ENCODE results near the gene BRINP3.

BRINP3 gene

GRCh38 chr1:190429932-190430331 lies 47.7 kb downstream of the BRINP3 start:
- no peaks in the 10 kb centered on the region for H3K4me1 ChIP-seq (ENCODE audit: insufficient read depth, low read length)
- no peak overlapping the region for H2AFZ ChIP-seq (ENCODE audit: low read depth, low read length)
- H3K4me3 ChIP-seq (ENCODE audit: low read length) = no peak overlapping the region
- H3K27me3 ChIP-seq (ENCODE audit: insufficient read depth, low read length) = no peaks in the 10 kb centered on the region
- no peaks in the 10 kb centered on the region for H3K36me3 ChIP-seq (ENCODE audit: insufficient read depth, low read length)
- no peaks in the 10 kb centered on the region for H3K9me3 ChIP-seq (ENCODE audit: low read length)

GRCh38 chr1:190429141-190429540 lies 48.5 kb downstream of the BRINP3 start:
- no peaks in the 10 kb centered on the region for H3K4me1 ChIP-seq (ENCODE audit: insufficient read depth, low read length)
- no peaks in the 10 kb centered on the region for H3K27me3 ChIP-seq (ENCODE audit: insufficient read depth, low read length)
- no peak overlapping the region for H2AFZ ChIP-seq (ENCODE audit: low read depth, low read length)
- no peak overlapping the region for H3K4me3 ChIP-seq (ENCODE audit: low read length)
- no peaks in the 10 kb centered on the region for H3K36me3 ChIP-seq (ENCODE audit: insufficient read depth, low read length)
- H3K9me3 ChIP-seq (ENCODE audit: low read length) = no peaks in the 10 kb centered on the region

- H3K9me3 ChIP-seq (ENCODE audit: low read length) = no peaks in the 10 kb centered on the region
- H3K4me1 ChIP-seq (ENCODE audit: insufficient read depth, low read length) = no peaks in the 10 kb centered on the region
- H3K27me3 ChIP-seq (ENCODE audit: insufficient read depth, low read length) = no peaks in the 10 kb centered on the region
- no peaks in the 10 kb centered on the region for H3K36me3 ChIP-seq (ENCODE audit: insufficient read depth, low read length)
- H3K4me3 ChIP-seq (ENCODE audit: low read length) = no peak overlapping the region
- H2AFZ ChIP-seq (ENCODE audit: low read depth, low read length) = no peak overlapping the region
Observed at GRCh38 chr1:190416239-190416638, 61.4 kb downstream of the BRINP3 start.

GRCh38 chr1:190413142-190413541 lies 64.5 kb downstream of the BRINP3 start:
- no peak overlapping the region for H2AFZ ChIP-seq (ENCODE audit: low read depth, low read length)
- H3K36me3 ChIP-seq (ENCODE audit: insufficient read depth, low read length) = no peaks in the 10 kb centered on the region
- H3K27me3 ChIP-seq (ENCODE audit: insufficient read depth, low read length) = no peaks in the 10 kb centered on the region
- no peak overlapping the region for H3K4me3 ChIP-seq (ENCODE audit: low read length)
- no peaks in the 10 kb centered on the region for H3K4me1 ChIP-seq (ENCODE audit: insufficient read depth, low read length)
- no peaks in the 10 kb centered on the region for H3K9me3 ChIP-seq (ENCODE audit: low read length)

- no peaks in the 10 kb centered on the region for H3K36me3 ChIP-seq (ENCODE audit: insufficient read depth, low read length)
Observed at GRCh38 chr1:190403402-190403801, 74.3 kb downstream of the BRINP3 start.

GRCh38 chr1:190399233-190399632 lies 78.4 kb downstream of the BRINP3 start:
- H3K9me3 ChIP-seq (ENCODE audit: low read length) = no peaks in the 10 kb centered on the region
- H3K27me3 ChIP-seq (ENCODE audit: insufficient read depth, low read length) = no peaks in the 10 kb centered on the region
- H3K4me1 ChIP-seq (ENCODE audit: insufficient read depth, low read length) = no peaks in the 10 kb centered on the region
- H2AFZ ChIP-seq (ENCODE audit: low read depth, low read length) = no peak overlapping the region
- H3K4me3 ChIP-seq (ENCODE audit: low read length) = no peak overlapping the region
- no peaks in the 10 kb centered on the region for H3K36me3 ChIP-seq (ENCODE audit: insufficient read depth, low read length)

More at GRCh38 chr1:190403402-190403801, 74.3 kb downstream of the BRINP3 start:
- Histone ChIP-seq H3K9me3 (ENCODE audit: low read length) (no peaks in the 10 kb centered on the region), H2AFZ (ENCODE audit: low read depth, low read length) (no peak overlapping the region), H3K4me1 (ENCODE audit: insufficient read depth, low read length) (no peaks in the 10 kb centered on the region), H3K4me3 (ENCODE audit: low read length) (no peak overlapping the region), H3K27me3 (ENCODE audit: insufficient read depth, low read length) (no peaks in the 10 kb centered on the region)

GRCh38 chr1:190391582-190391981 lies 86.1 kb downstream of the BRINP3 start:
- Histone ChIP-seq H3K9me3 (ENCODE audit: low read length) (no peaks in the 10 kb centered on the region), H3K27me3 (ENCODE audit: insufficient read depth, low read length) (no peaks in the 10 kb centered on the region), H3K36me3 (ENCODE audit: insufficient read depth, low read length) (no peaks in the 10 kb centered on the region), H3K4me1 (ENCODE audit: insufficient read depth, low read length) (no peaks in the 10 kb centered on the region), H2AFZ (ENCODE audit: low read depth, low read length) (no peak overlapping the region), H3K4me3 (ENCODE audit: low read length) (no peak overlapping the region)

GRCh38 chr1:190377991-190378390 lies 99.7 kb downstream of the BRINP3 start:
- H3K36me3 ChIP-seq (ENCODE audit: insufficient read depth, low read length) = no peaks in the 10 kb centered on the region
- H2AFZ ChIP-seq (ENCODE audit: low read depth, low read length) = no peak overlapping the region
- no peak overlapping the region for H3K4me3 ChIP-seq (ENCODE audit: low read length)
- H3K27me3 ChIP-seq (ENCODE audit: insufficient read depth, low read length) = no peaks in the 10 kb centered on the region
- no peaks in the 10 kb centered on the region for H3K9me3 ChIP-seq (ENCODE audit: low read length)
- H3K4me1 ChIP-seq (ENCODE audit: insufficient read depth, low read length) = peaks cover 2% of the 10 kb centered on the region

GRCh38 chr1:190377294-190377693 lies 100.4 kb downstream of the BRINP3 start:
- Histone ChIP-seq H3K4me1 (ENCODE audit: insufficient read depth, low read length) (peaks cover 2% of the 10 kb centered on the region), H3K9me3 (ENCODE audit: low read length) (no peaks in the 10 kb centered on the region), H3K27me3 (ENCODE audit: insufficient read depth, low read length) (no peaks in the 10 kb centered on the region), H3K4me3 (ENCODE audit: low read length) (no peak overlapping the region), H2AFZ (ENCODE audit: low read depth, low read length) (no peak overlapping the region), H3K36me3 (ENCODE audit: insufficient read depth, low read length) (no peaks in the 10 kb centered on the region)

GRCh38 chr1:190376044-190376443 lies 101.6 kb downstream of the BRINP3 start:
- no peaks in the 10 kb centered on the region for H3K27me3 ChIP-seq (ENCODE audit: insufficient read depth, low read length)
- H3K36me3 ChIP-seq (ENCODE audit: insufficient read depth, low read length) = no peaks in the 10 kb centered on the region
- no peaks in the 10 kb centered on the region for H3K4me1 ChIP-seq (ENCODE audit: insufficient read depth, low read length)
- no peaks in the 10 kb centered on the region for H3K9me3 ChIP-seq (ENCODE audit: low read length)
- H2AFZ ChIP-seq (ENCODE audit: low read depth, low read length) = no peak overlapping the region
- H3K4me3 ChIP-seq (ENCODE audit: low read length) = no peak overlapping the region

- Histone ChIP-seq H3K36me3 (ENCODE audit: insufficient read depth, low read length) (no peaks in the 10 kb centered on the region), H3K9me3 (ENCODE audit: low read length) (no peaks in the 10 kb centered on the region), H3K4me1 (ENCODE audit: insufficient read depth, low read length) (no peaks in the 10 kb centered on the region), H3K27me3 (ENCODE audit: insufficient read depth, low read length) (no peaks in the 10 kb centered on the region), H3K4me3 (ENCODE audit: low read length) (no peak overlapping the region), H2AFZ (ENCODE audit: low read depth, low read length) (no peak overlapping the region)
Observed at GRCh38 chr1:190373705-190374336, 103.8 kb downstream of the BRINP3 start.

GRCh38 chr1:190367200-190367599 lies 110.5 kb downstream of the BRINP3 start:
- no peak overlapping the region for H3K4me3 ChIP-seq (ENCODE audit: low read length)
- no peaks in the 10 kb centered on the region for H3K4me1 ChIP-seq (ENCODE audit: insufficient read depth, low read length)

GRCh38 chr1:190365283-190365682 lies 112.4 kb downstream of the BRINP3 start:
- Histone ChIP-seq H3K4me1 (ENCODE audit: insufficient read depth, low read length) (no peaks in the 10 kb centered on the region), H3K36me3 (ENCODE audit: insufficient read depth, low read length) (no peaks in the 10 kb centered on the region), H3K27me3 (ENCODE audit: insufficient read depth, low read length) (no peaks in the 10 kb centered on the region), H2AFZ (ENCODE audit: low read depth, low read length) (no peak overlapping the region), H3K9me3 (ENCODE audit: low read length) (peaks cover 6% of the 10 kb centered on the region), H3K4me3 (ENCODE audit: low read length) (no peak overlapping the region)

More at GRCh38 chr1:190367200-190367599, 110.5 kb downstream of the BRINP3 start:
- Histone ChIP-seq H3K9me3 (ENCODE audit: low read length) (peaks cover 6% of the 10 kb centered on the region), H3K36me3 (ENCODE audit: insufficient read depth, low read length) (no peaks in the 10 kb centered on the region), H3K27me3 (ENCODE audit: insufficient read depth, low read length) (no peaks in the 10 kb centered on the region), H2AFZ (ENCODE audit: low read depth, low read length) (no peak overlapping the region)

- H3K27me3 ChIP-seq (ENCODE audit: insufficient read depth, low read length) = no peaks in the 10 kb centered on the region
- no peak overlapping the region for H3K4me3 ChIP-seq (ENCODE audit: low read length)
- peaks cover 3% of the 10 kb centered on the region for H3K4me1 ChIP-seq (ENCODE audit: insufficient read depth, low read length)
- no peak overlapping the region for H2AFZ ChIP-seq (ENCODE audit: low read depth, low read length)
- no peaks in the 10 kb centered on the region for H3K36me3 ChIP-seq (ENCODE audit: insufficient read depth, low read length)
- no peaks in the 10 kb centered on the region for H3K9me3 ChIP-seq (ENCODE audit: low read length)
Observed at GRCh38 chr1:190353538-190354101, 124.0 kb downstream of the BRINP3 start.
